HG03135 (cell line): ENCODE data around the gene COLGALT1.
"Not testable (repeated sequence)": the region's sequence is repeated elsewhere in the genome, so short reads cannot be mapped to it uniquely, and the experiment has no call there.

Experiments used
- ATAC-seq: cut with Tn5 transposase; IDR thresholded peaks from one replicate; pipeline ENCODE4 v1.9.1; 2021; ENCODE audit warnings: mild to moderate bottlenecking, moderate library complexity; ENCODE audit not compliant: unreplicated experiment

The COLGALT1 gene

DNA sequence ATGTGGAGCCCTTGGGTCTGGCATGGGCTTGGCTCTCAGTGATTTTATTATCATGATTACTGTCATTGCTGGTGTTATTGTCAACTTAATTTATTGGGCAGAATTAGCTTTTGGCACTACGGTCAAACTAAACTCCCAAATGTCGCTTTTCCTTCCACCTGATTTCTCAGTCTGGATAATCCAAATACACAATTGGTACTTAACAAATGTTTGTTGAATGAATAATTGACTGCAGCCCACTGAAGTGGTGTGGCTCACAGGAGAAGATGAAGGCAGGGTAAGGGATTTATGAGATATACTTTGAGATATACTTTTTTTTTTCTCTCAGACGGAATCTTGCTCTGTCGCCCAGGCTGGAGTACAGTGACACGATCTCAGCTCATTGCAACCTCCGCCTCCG, 1.5 kb downstream of the COLGALT1 start:
- ATAC-seq: no peak

- no peak for ATAC-seq
Observed at GRCh38 chr19:17557466-17557865, 2.0 kb downstream of the COLGALT1 start.

DNA sequence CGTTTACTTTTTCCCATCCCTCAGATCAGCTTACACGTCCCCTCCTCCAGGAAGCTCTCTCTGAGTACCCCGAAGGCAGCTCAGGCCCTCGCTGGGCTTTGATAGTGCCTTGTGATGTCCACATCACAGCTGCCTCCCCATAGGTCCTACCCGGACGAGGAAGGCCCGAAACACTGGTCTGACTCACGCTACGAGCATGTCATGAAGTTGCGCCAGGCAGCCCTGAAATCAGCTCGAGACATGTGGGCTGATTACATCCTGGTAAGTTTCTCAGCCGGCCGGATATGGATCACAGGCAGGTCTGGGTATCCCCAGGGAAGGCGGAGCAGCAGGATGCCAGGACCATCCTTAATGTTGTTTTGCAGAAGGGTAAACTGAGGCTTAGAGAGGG, 4.8 kb downstream of the COLGALT1 start:
- ATAC-seq: no peak

GRCh38 chr19:17562097-17562496, 6.6 kb downstream of the COLGALT1 start:
- ATAC-seq: no peak

DNA sequence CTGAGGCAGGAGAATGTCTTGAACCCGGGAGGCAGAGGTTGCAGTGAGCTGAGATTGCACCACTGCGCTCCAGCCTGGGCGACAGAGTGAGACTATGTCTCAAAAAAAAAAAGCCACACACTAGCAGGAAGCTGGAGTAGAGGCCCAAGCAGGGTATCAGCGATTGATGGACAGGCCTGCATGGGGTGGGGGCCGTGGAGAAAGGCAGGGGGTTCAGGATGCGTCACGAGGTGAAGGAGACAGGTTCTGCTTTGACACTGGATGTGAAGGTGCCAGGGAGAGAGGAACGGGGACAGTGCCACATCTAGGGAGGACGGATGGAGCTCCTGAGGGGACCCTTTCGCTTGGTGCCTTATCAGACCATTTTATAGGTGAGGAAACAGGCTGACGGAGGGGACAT, 7.1 kb downstream of the COLGALT1 start:
- no peak for ATAC-seq

DNA sequence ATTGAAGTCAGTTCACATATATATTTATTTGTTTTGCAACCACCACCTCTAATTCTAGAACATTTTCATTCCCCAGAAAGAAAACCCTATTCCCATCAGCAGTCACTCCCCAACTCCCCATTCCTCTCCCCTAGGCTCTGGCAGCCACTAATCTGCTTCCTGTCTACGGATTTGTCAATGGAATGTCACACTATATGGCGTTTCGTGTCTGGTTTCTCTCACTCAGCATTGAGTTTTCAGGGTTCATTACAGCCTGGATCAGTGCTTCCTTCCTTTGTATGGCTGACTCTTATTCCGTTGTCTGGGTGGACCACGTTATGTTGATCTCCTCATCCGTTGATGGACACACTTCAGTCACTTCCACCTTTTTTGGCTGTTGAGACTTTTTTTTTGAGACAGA, 9.3 kb downstream of the COLGALT1 start:
- no peak for ATAC-seq

GRCh38 chr19:17565611-17566010, 10.2 kb downstream of the COLGALT1 start:
- ATAC-seq: no peak

DNA sequence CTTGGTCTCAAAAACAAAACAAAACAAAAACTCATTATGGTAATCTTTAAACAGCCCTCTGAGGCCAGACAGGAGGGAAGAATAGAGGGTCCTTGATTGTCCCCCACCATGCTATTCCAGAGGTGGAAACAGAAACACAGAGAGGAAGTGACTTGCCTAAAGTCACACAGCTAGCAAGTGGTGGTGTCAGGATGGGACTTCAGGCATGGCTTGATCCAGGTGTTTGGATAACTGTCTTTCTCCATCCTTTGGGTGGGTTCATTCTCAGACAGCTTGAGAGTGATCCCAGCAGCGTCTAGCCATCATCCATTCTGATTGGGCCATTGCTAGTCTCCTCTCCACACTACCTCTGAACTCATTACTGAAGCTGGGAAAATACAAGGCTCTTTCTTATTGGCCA, 12.5 kb downstream of the COLGALT1 start:
- ATAC-seq: no peak

DNA sequence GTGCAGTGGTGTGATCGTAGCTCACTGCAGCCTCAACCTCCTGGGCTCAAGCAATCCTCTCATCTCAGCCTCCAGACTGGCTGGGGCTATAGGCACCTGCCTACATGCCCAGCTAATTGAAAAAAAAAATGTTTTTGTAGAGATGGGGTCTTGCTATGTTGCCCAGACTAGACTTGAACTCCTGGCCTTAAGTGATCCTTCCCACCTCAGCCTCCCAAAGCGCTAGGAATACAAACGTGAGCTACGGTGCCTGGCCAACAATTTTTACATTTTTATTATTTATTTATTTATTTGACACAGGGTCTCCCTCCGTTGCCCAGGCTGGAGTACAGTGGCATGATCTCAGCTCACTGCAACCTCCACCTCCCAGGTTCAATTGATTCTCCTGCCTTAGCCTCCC, 14.8 kb downstream of the COLGALT1 start:
- not testable (repeated sequence) for ATAC-seq

- no peak for ATAC-seq
Observed at GRCh38 chr19:17570791-17571190, 15.3 kb downstream of the COLGALT1 start.

DNA sequence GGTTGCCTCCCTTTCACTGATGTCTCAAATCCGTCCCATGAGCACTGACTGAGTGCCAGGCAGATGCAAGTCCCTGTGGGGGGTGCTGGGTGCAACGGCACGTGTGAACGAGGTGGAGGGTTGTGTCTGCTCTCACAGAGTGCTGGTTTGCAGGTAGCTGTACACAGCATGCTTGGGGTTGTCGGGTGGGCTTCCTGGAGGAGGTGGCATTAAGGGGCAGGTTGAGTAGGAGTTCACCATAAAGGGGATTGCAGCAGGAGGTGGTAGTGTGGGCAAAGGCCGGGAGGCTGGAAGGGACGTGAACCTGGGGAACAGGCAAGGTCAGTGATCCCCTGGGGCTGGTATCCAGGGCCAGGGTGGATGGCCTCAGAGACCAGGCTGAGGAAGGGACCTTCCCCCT, 17.2 kb downstream of the COLGALT1 start:
- no peak for ATAC-seq

GRCh38 chr19:17575871-17576757, 20.7 kb downstream of the COLGALT1 start:
- no peak for ATAC-seq

GRCh38 chr19:17576758-17577456, 21.5 kb downstream of the COLGALT1 start:
- ATAC-seq: no peak

DNA sequence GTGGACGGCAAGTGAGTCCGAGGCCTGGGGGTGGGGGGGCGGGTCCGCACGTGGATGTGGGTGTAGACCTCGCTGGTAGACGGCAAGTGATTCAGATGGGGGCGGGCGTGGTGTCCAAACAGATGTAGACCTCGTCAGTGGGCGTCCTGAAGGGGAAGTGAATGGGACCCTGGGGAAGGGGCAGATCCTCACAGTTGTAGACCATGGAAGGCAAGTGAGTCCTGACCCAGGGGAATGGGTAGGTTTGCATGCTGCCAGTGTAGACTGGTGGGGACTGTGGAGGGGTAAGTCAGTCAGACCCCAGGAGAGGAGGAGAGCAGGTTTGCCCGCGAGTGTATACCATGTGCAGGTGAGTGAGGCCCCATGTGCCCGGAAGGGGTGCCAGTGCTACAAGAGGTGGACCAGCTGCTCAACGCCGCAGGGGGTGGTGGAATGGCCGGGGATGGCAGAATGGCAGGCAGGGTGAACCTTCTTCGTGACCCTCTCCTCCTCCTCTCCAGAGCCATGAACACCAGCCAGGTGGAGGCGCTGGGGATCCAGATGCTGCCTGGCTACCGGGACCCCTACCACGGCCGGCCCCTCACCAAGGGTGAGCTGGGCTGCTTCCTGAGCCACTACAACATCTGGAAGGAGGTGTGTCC, 22.1 kb downstream of the COLGALT1 start:
- ATAC-seq: no peak

GRCh38 chr19:17579661-17580244, 24.3 kb downstream of the COLGALT1 start:
- ATAC-seq: no peak

GRCh38 chr19:17580470-17581144, 25.2 kb downstream of the COLGALT1 start:
- ATAC-seq: no peak

DNA sequence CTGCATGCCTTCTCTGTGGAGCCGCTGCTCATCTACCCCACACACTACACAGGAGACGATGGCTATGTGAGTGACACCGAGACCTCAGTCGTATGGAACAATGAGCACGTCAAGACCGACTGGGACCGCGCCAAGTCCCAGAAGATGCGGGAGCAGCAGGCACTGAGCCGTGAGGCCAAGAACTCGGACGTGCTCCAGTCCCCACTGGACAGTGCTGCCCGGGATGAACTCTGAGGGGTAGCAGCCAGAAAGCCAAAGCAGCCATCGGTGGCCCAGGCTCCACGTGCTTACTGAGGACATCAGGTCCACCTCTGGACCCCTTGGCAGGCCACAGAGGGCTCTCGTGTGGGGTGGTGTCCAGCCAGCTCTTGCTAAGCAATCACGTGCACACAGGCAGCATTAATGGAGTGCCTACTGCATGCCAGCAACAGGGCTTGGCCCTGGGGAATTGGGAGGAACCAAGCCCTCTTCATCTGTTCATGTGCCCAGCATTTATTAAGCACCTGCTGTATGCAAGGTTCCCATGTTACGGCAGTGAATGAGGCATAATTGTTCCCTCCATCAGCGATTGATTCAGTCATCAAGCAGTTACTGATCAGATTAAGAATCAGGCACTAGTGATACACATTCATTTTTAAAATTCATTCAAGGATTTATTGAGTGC, 25.9 kb downstream of the COLGALT1 start:
- ATAC-seq: no peak

GRCh38 chr19:17582613-17583012, 27.2 kb downstream of the COLGALT1 start:
- ATAC-seq: no peak

DNA sequence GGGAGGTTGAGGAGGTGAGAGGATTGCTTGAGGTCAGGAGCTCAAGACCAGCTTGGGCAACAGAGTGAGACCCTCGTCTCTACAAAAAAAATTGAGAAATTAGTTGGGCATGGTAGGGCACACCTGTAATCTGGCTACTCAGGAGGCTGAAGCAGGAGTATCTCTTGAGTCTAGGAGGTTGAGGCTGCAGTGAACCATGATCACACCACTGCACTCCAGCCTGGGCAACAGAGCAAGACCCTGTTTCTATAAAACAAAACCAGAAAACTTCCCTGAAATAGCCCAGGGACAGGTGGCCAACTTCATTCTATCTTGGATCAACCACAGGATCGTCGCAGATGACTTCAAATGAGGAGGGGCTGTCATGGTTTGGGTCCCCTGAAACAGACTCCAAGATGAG, 28.7 kb downstream of the COLGALT1 start:
- ATAC-seq: no peak

GRCh38 chr19:17585395-17585794, 29.9 kb downstream of the COLGALT1 start:
- not testable (repeated sequence) for ATAC-seq
